H1 (cell line): ENCODE data around the gene UBE2H. TPM values are rescaled to one million over a fixed set of nuclear protein-coding genes. Genes with fewer than 3 reads are reported as not detected.

ENCODE experiments used
- CTCF ChIA-PET: fragments of 300-600 bp; sonication (Branson Sonifier 250); formaldehyde crosslinking; loops from one replicate; lab custom pipeline; 2021; ENCODE audit not compliant: partially characterized antibody; lab: Charles Lee
- POLR2A ChIA-PET: fragments of 300-600 bp; sonication (Branson Sonifier 250); formaldehyde crosslinking; loops from one replicate; lab custom pipeline; 2021; ENCODE audit warnings: inconsistent platforms; ENCODE audit not compliant: partially characterized antibody; lab: Charles Lee
- DNase-seq, 2 experiments: peaks; one replicate each; pipeline versions ENCODE4 v3.0.0 to v3.0.0-alpha.2; 2010 to 2022; ENCODE audit warnings: low spot score in 2 of 2, low read depth in 1 of 2, mixed read lengths in 1 of 2
- FAIRE-seq: peaks from 2 replicates; lab custom pipeline; 2011; peaks lifted over from hg19 to GRCh38; lab: Jason Lieb, UNC
- H2AFZ ChIP-seq: 2 replicates; pipeline ENCODE4 v1.8.1; 2012; ENCODE audit warnings: low read length, inconsistent platforms
- H2AK5ac ChIP-seq: 2 replicates; pipeline ENCODE4 v1.6.1; 2013; ENCODE audit warnings: low read depth, low read length
- H2BK120ac ChIP-seq: replicated peaks from 2 replicates; pipeline ENCODE3; 2013; ENCODE audit warnings: low read depth, low read length, inconsistent platforms
- H2BK12ac ChIP-seq: 2 replicates; pipeline ENCODE4 v1.6.1; 2013; ENCODE audit warnings: low read depth, low read length
- H2BK15ac ChIP-seq: 2 replicates; pipeline ENCODE4 v1.6.1; 2013; ENCODE audit warnings: low read length
- H2BK20ac ChIP-seq: 2 replicates; pipeline ENCODE4 v1.6.1; 2013; ENCODE audit warnings: low read length
- H2BK5ac ChIP-seq: 2 replicates; pipeline ENCODE4 v1.6.1; 2013; ENCODE audit warnings: low read depth, low read length
- H3K14ac ChIP-seq: 2 replicates; pipeline ENCODE4 v1.6.1; 2013; ENCODE audit warnings: inconsistent platforms; ENCODE audit not compliant: insufficient read length
- H3K18ac ChIP-seq: 2 replicates; pipeline ENCODE4 v1.6.1; 2013; ENCODE audit warnings: low read length; ENCODE audit errors: extremely low read depth
- H3K23ac ChIP-seq: 2 replicates; pipeline ENCODE4 v1.6.1; 2013; ENCODE audit warnings: inconsistent platforms; ENCODE audit not compliant: insufficient read length
- H3K23me2 ChIP-seq: 2 replicates; pipeline ENCODE4 v1.6.1; 2013; ENCODE audit warnings: low read depth, low read length
- H3K27ac ChIP-seq: 2 replicates; pipeline ENCODE4 v1.6.1; 2011; ENCODE audit warnings: low read depth, low read length, inconsistent platforms
- H3K27me3 ChIP-seq, 4 experiments: replicated peaks in 1 of 4; 1 replicate in 1 of 4; 2 replicates in 3 of 4; pipeline versions ENCODE4 v1.6.1 to v1.8.1; 2011 to 2013; ENCODE audit warnings: low read length in 3 of 4, mild to moderate bottlenecking in 3 of 4, inconsistent platforms in 2 of 4, mixed read lengths in 2 of 4, moderate library complexity in 1 of 4; ENCODE audit not compliant: control insufficient read depth in 3 of 4, insufficient read depth in 3 of 4; ENCODE audit errors: extremely low read depth in 1 of 4
- H3K36me3 ChIP-seq, 4 experiments: 2 replicates each; pipeline versions ENCODE4 v1.6.1 to v1.8.1; 2011 to 2013; ENCODE audit warnings: mild to moderate bottlenecking in 4 of 4, low read length in 3 of 4, moderate library complexity in 2 of 4, control low read depth in 1 of 4, inconsistent platforms in 1 of 4; ENCODE audit not compliant: insufficient read depth in 4 of 4, control insufficient read depth in 2 of 4
- H3K4ac ChIP-seq: replicated peaks from 2 replicates; pipeline ENCODE3; 2013; ENCODE audit warnings: low read length, low read depth, mixed read lengths, inconsistent platforms; ENCODE audit not compliant: insufficient read length
- H3K4me1 ChIP-seq, 4 experiments: replicated peaks in 1 of 4; 1 replicate in 1 of 4; 2 replicates in 3 of 4; pipeline versions ENCODE4 v1.6.1 to v1.8.1; 2011 to 2013; ENCODE audit warnings: low read length in 3 of 4, inconsistent platforms in 2 of 4, mixed read lengths in 1 of 4; ENCODE audit not compliant: insufficient read depth in 4 of 4, control insufficient read depth in 3 of 4
- H3K4me2 ChIP-seq, 2 experiments: 2 replicates each; pipeline versions ENCODE4 v1.6.1 to v1.8.1; 2011 to 2013; ENCODE audit warnings: low read depth in 2 of 2, low read length in 2 of 2, control low read depth in 1 of 2, inconsistent platforms in 1 of 2, mild to moderate bottlenecking in 1 of 2; ENCODE audit not compliant: insufficient read depth in 1 of 2
- H3K4me3 ChIP-seq, 4 experiments: fragments of 200-600, 300-600 bp in 1 of 4; sonication (generic), shearing (Covaris generic), sonication (Bioruptor Twin) in 1 of 4; 2 replicates each; pipeline versions ENCODE4 v1.5.1 to v1.8.1; 2011 to 2016; ENCODE audit warnings: low read length in 4 of 4, low read depth in 3 of 4, control low read depth in 2 of 4, inconsistent platforms in 2 of 4, mild to moderate bottlenecking in 2 of 4, mixed read lengths in 1 of 4, moderate library complexity in 1 of 4; ENCODE audit not compliant: insufficient read depth in 2 of 4; ENCODE audit errors: extremely low read depth in 1 of 4
- H3K56ac ChIP-seq: replicated peaks from 2 replicates; pipeline ENCODE3; 2013; ENCODE audit warnings: low read depth, mild to moderate bottlenecking, mixed read lengths, low read length, inconsistent platforms; ENCODE audit not compliant: insufficient read length
- H3K79me1 ChIP-seq: 2 replicates; pipeline ENCODE4 v1.6.1; 2013; ENCODE audit warnings: low read depth, low read length, control low read depth
- H3K79me2 ChIP-seq, 2 experiments: 2 replicates each; pipeline versions ENCODE4 v1.6.1 to v1.8.1; 2012 to 2013; ENCODE audit warnings: low read length in 2 of 2, mild to moderate bottlenecking in 2 of 2, inconsistent platforms in 1 of 2; ENCODE audit not compliant: insufficient read depth in 2 of 2, control insufficient read depth in 1 of 2
- H3K9ac ChIP-seq, 4 experiments: replicated peaks in 1 of 4; 1 replicate in 1 of 4; 2 replicates in 3 of 4; pipeline versions ENCODE4 v1.6.1 to v1.8.1; 2011 to 2013; ENCODE audit warnings: low read depth in 3 of 4, low read length in 3 of 4, control low read depth in 2 of 4, mild to moderate bottlenecking in 2 of 4, moderate library complexity in 2 of 4, inconsistent platforms in 1 of 4; ENCODE audit errors: extremely low read depth in 1 of 4
- H3K9me3 ChIP-seq, 2 experiments: 2 replicates each; pipeline versions ENCODE4 v1.6.1 to v1.8.1; 2012 to 2013; ENCODE audit warnings: mild to moderate bottlenecking in 2 of 2, moderate library complexity in 2 of 2, control low read depth in 1 of 2, inconsistent platforms in 1 of 2, low read depth in 1 of 2, low read length in 1 of 2, mixed read lengths in 1 of 2; ENCODE audit not compliant: insufficient read depth in 2 of 2
- H4K20me1 ChIP-seq, 2 experiments: replicated peaks in 1 of 2; 2 replicates each; pipeline versions ENCODE3 to v1.8.1; 2011 to 2013; ENCODE audit warnings: inconsistent platforms in 2 of 2, low read length in 2 of 2, mild to moderate bottlenecking in 1 of 2; ENCODE audit not compliant: insufficient read depth in 2 of 2, control insufficient read depth in 1 of 2
- H4K5ac ChIP-seq: 2 replicates; pipeline ENCODE4 v1.6.1; 2013; ENCODE audit warnings: low read length, low read depth, mixed read lengths, inconsistent platforms; ENCODE audit not compliant: insufficient read length
- H4K8ac ChIP-seq: 2 replicates; pipeline ENCODE4 v1.8.0; 2013; ENCODE audit warnings: mild to moderate bottlenecking, moderate library complexity, low read length, inconsistent platforms; ENCODE audit not compliant: insufficient read depth; ENCODE audit errors: extremely low read depth
- H4K91ac ChIP-seq: replicated peaks from 2 replicates; pipeline ENCODE3; 2013; ENCODE audit warnings: low read length, mixed read lengths, inconsistent platforms; ENCODE audit not compliant: insufficient read length
- BACH1 ChIP-seq: IDR thresholded peaks from 2 replicates; pipeline ENCODE4 v1.6.1; 2012; ENCODE audit warnings: low read length, improper control_type of control experiment
- BCL11A ChIP-seq, 2 experiments: IDR thresholded peaks; one replicate each; pipeline ENCODE4 v1.6.1; 2011; ENCODE audit warnings: low read depth in 2 of 2, low read length in 2 of 2, mild to moderate bottlenecking in 2 of 2
- BRCA1 ChIP-seq: IDR thresholded peaks from 2 replicates; pipeline ENCODE4 v1.6.1; 2012; ENCODE audit warnings: low read depth, low read length, improper control_type of control experiment
- KDM5A ChIP-seq: fragments of 200-600 bp; IDR thresholded peaks from 2 replicates; pipeline ENCODE4 v1.7.1; 2012; ENCODE audit warnings: mild to moderate bottlenecking, low read length, inconsistent platforms, mixed read lengths
- PHF8 ChIP-seq: fragments of 200-600 bp; sonication (generic); conservative IDR thresholded peaks from 2 replicates; pipeline ENCODE4 v1.7.1; 2012; ENCODE audit warnings: low read depth, mild to moderate bottlenecking, inconsistent platforms, low read length, moderate library complexity
- RAD21 ChIP-seq, 2 experiments: IDR thresholded peaks in 1 of 2; conservative IDR thresholded peaks in 1 of 2; 2 replicates each; pipeline ENCODE4 v1.6.1; 2011; ENCODE audit warnings: low read depth in 2 of 2, low read length in 2 of 2, improper control_type of control experiment in 1 of 2, inconsistent platforms in 1 of 2, mild to moderate bottlenecking in 1 of 2, moderate library complexity in 1 of 2
- RBBP5 ChIP-seq: IDR thresholded peaks from 2 replicates; pipeline ENCODE4 v1.7.1; 2012; ENCODE audit warnings: low read depth, mild to moderate bottlenecking, inconsistent platforms, low read length, moderate library complexity, borderline replicate concordance
- RXRA ChIP-seq: IDR thresholded peaks from 2 replicates; pipeline ENCODE4 v1.6.1; 2011; ENCODE audit warnings: low read depth, mild to moderate bottlenecking, low read length, moderate library complexity; ENCODE audit not compliant: insufficient read depth
- SIN3A ChIP-seq, 2 experiments: IDR thresholded peaks in 1 of 2; conservative IDR thresholded peaks in 1 of 2; 2 replicates each; pipeline ENCODE4 v1.6.1; 2011 to 2012; ENCODE audit warnings: low read length in 2 of 2, improper control_type of control experiment in 1 of 2, low read depth in 1 of 2, mild to moderate bottlenecking in 1 of 2
- SP1 ChIP-seq: IDR thresholded peaks from 2 replicates; pipeline ENCODE4 v1.6.1; 2011; ENCODE audit warnings: low read depth, low read length
- SP2 ChIP-seq: IDR thresholded peaks from 2 replicates; pipeline ENCODE4 v1.6.1; 2012; ENCODE audit warnings: mild to moderate bottlenecking, low read length, inconsistent platforms
- TAF1 ChIP-seq: IDR thresholded peaks from 2 replicates; pipeline ENCODE4 v1.6.1; 2011; ENCODE audit warnings: mild to moderate bottlenecking, low read depth, low read length
- WGBS, 2 experiments: shearing (Covaris generic) in 1 of 2; methylation state at CpG; one replicate each; pipeline versions ENCODE4 v1.1.6 to v1.1.7; 2013 to 2015; ENCODE audit warnings: low lambda C conversion rate in 2 of 2, mixed read lengths in 2 of 2, inconsistent platforms in 1 of 2, low coverage in 1 of 2, missing lambda C conversion rate in 1 of 2; ENCODE audit not compliant: insufficient replicate concordance in 2 of 2, insufficient coverage in 1 of 2, insufficient read length in 1 of 2; ENCODE audit errors: extremely low coverage in 1 of 2, missing lambda C conversion rate in 1 of 2; 5-methylcytosine and 5-hydroxymethylcytosine counted together
- polyA plus RNA-seq, 7 experiments: library from polyadenylated mRNA; depleted of rRNA in 3 of 7; stranded (reverse) in 5 of 7; unstranded in 2 of 7; fragments of >200 nt in 5 of 7; fragments of 200-250 nt in 2 of 7; gene quantifications; 1 replicate in 5 of 7; 2 replicates in 1 of 7; 4 replicates in 1 of 7; pipeline versions ENCODE4 v1.2.1 to v1.2.3, GENCODE V29; 2011 to 2013; ENCODE audit warnings: missing spikeins in 2 of 7, mixed read lengths in 2 of 7
- total RNA-seq: library from RNA; stranded (reverse); fragmentation: NEBNext Ultra II Directional; extraction: Animal tissue kit (Norgen Biotek cat#: 25700); gene quantifications from 2 replicates; pipeline ENCODE4 v1.2.1, GENCODE V29; 2021
- TF ChIP-seq, protein P1 (sequence below): IDR thresholded peaks from 2 replicates; pipeline ENCODE4 v1.6.1; 2011; ENCODE audit warnings: low read depth, mild to moderate bottlenecking, low read length; ENCODE audit not compliant: insufficient read depth

Gene UBE2H
- total and polyA plus RNA-seq, 2 of the 8 experiments (the other 6 are each of a cell fraction or from before 2014, with no cell fraction given): 30.6 to 62.2 TPM

DNA sequence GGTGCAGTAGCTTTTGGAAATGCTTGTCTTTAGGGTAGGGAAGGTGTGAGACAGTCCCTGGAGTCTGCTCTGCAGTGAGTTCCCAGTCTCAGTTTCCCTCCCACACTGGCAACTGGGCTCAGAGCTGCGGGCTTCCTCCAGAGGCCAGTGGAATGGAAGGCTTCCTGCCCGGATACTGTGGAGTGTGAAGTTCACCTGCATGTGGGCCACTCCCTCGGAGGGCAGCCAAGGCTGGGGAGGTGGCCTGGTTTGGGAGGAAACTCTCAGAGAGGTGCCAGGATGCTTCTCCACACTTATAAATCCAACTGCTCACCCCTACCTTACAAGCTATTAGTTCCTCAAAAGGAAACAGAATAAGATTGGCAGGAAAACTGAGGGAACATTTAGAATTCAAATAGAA is 18.1 kb upstream of the UBE2H start:
- no peaks in the 10 kb centered on the region for H3K36me3 ChIP-seq
- H2BK5ac ChIP-seq: no peak overlapping the region
- H3K18ac ChIP-seq: no peak overlapping the region
- no peak overlapping the region for H4K91ac ChIP-seq
- WGBS, 2 experiments: 87% methylated on average over 3 of the region's 3 CpGs; no CpG with 5 or more reads in 1 of the 2 experiments
- FAIRE-seq (no peak), DNase-seq (no peak)
- no peaks in the 10 kb centered on the region for H3K79me2 ChIP-seq
- no peak overlapping the region for H3K4me3 ChIP-seq
- H3K56ac ChIP-seq: no peak overlapping the region
- H3K9me3 ChIP-seq: no peaks in the 10 kb centered on the region
- CTCF ChIA-PET: interaction anchor here (0.6 to 1.1 kb wide), 2 partner anchors 10 to 23 kb away, joined by 4 to 7 read pairs; no protein-coding TSS in a partner anchor
- H3K27ac ChIP-seq: no peak overlapping the region
- H3K4me1 ChIP-seq: no peaks in the 10 kb centered on the region
- H2BK12ac ChIP-seq: no peak overlapping the region; the same call in 1 of the 2 replicates
- H3K79me1 ChIP-seq: no peaks in the 10 kb centered on the region
- no peak overlapping the region for H4K8ac ChIP-seq
- no peak overlapping the region for H2BK15ac ChIP-seq
- no peaks in the 10 kb centered on the region for H3K23me2 ChIP-seq
- no peak overlapping the region for H2AFZ ChIP-seq
- no peak overlapping the region for H2BK20ac ChIP-seq
- no peak overlapping the region for H3K9ac ChIP-seq
- no peak overlapping the region for H3K23ac ChIP-seq
- H4K20me1 ChIP-seq: no peaks in the 10 kb centered on the region
- H3K4ac ChIP-seq: no peak overlapping the region
- H3K14ac ChIP-seq: no peak overlapping the region
- no peak overlapping the region for H2AK5ac ChIP-seq
- H2BK120ac ChIP-seq: no peak overlapping the region
- no peak overlapping the region for H3K4me2 ChIP-seq
- POLR2A ChIA-PET: interaction anchor here (0.8 to 1.1 kb wide), 2 partner anchors 19 to 22 kb away, joined by 3 read pairs; no protein-coding TSS in a partner anchor
- no peak overlapping the region for H4K5ac ChIP-seq
- no peaks in the 10 kb centered on the region for H3K27me3 ChIP-seq
- TF ChIP-seq TAF1 (no peak), RXRA (no peak), SP1 (no peak), KDM5A (no peak), SP2 (no peak), RAD21 (IDR thresholded peaks at IDR 0.05 in 1 of 2, conservative IDR thresholded peaks at IDR 0.05 in 1 of 2; ENCODE audit: low read depth in 2 of 2, low read length in 2 of 2) (no peak), SIN3A (conservative IDR thresholded peaks at IDR 0.05 in 1 of 2, IDR thresholded peaks at IDR 0.05 in 1 of 2; ENCODE audit: low read depth in 1 of 2, low read length in 2 of 2) (no peak), BRCA1 (no peak), BACH1 (no peak), RBBP5 (no peak), PHF8 (no peak), BCL11A (IDR thresholded peaks at IDR 0.05; ENCODE audit: low read depth in 2 of 2, low read length in 2 of 2) (no peak)
- TF ChIP-seq, protein P1, sequence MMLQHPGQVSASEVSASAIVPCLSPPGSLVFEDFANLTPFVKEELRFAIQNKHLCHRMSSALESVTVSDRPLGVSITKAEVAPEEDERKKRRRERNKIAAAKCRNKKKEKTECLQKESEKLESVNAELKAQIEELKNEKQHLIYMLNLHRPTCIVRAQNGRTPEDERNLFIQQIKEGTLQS: no peak
